HG02981 (cell line): Measurements from ENCODE around the gene TBX20.
"Not testable (repeated sequence)": the region's sequence is repeated elsewhere in the genome, so short reads cannot be mapped to it uniquely, and the experiment has no call there.

ENCODE experiments used
- ATAC-seq: cut with Tn5 transposase; IDR thresholded peaks from one replicate; pipeline ENCODE4 v1.9.1; 2021; ENCODE audit warnings: mild to moderate bottlenecking, moderate library complexity; ENCODE audit not compliant: unreplicated experiment

Gene TBX20

GRCh38 chr7:35167158-35167557, 86.7 kb downstream of the TBX20 start:
- not testable (repeated sequence) for ATAC-seq

- ATAC-seq: not testable (repeated sequence)
Observed at GRCh38 chr7:35161059-35161740, 92.7 kb downstream of the TBX20 start.
